GM19324 (cell line): Measurements from ENCODE around the gene C1QTNF4.
A peak's percentile ranks its signal among the peaks of the same experiment; 100 is the strongest.
"Not testable (repeated sequence)": the region's sequence is repeated elsewhere in the genome, so short reads cannot be mapped to it uniquely, and the experiment has no call there.

ENCODE experiments used
- ATAC-seq: cut with Tn5 transposase; IDR thresholded peaks from one replicate; pipeline ENCODE4 v1.9.1; 2021; ENCODE audit warnings: mild to moderate bottlenecking, moderate library complexity; ENCODE audit not compliant: unreplicated experiment, low FRiP score

Gene C1QTNF4

DNA sequence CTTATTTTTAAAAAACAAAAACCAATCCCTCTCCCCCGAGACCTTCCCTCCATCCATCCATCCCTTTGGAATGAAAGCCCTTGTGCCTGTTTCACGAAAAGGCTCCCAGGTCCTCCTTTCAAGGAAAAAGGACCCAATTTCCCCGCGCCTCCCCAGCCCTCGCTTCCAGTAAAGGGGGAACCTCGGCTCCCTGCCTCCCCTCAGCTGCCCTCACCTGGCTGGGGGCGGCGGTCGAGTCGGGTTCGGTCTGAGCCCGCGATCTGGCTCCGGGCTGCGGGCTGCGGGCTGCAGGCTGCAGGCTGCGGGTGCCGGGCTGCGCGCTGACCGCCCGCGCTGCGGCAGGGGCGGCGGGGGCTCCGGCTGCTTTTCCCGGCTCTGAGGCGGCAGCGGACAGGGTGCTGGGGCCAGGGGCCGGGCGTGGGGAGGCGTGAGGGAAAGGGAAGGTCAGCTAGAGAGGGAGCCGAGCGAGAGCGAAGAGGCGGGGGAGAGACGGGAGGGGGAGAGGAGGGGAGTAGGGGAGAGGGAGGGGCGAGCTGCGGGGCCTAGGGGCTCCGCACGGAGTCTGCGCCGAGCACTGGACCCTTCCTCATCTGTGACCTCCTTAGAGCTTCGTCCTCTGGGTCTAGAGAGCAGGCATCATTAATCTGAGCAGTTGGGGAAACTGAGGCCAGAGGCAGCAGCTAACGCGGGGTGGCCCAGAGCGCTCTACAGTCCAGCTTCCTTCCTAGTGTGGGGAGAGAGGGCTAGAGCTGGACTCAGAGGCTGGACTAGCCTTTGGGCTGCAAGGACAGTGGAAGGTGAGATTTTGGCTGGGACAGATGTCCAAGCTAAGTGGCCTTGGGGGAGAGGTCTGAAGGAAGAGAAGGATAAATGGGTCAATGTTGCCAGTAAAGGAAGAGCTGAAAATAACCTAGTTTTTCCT lies at the start of gene C1QTNF4:
Gene C1QTNF4, minus strand, starts transcription at position 478 of the 922 bp plus-strand sequence. CDS start 3,601 bp downstream, outside the sequence.
- no peak for ATAC-seq

DNA sequence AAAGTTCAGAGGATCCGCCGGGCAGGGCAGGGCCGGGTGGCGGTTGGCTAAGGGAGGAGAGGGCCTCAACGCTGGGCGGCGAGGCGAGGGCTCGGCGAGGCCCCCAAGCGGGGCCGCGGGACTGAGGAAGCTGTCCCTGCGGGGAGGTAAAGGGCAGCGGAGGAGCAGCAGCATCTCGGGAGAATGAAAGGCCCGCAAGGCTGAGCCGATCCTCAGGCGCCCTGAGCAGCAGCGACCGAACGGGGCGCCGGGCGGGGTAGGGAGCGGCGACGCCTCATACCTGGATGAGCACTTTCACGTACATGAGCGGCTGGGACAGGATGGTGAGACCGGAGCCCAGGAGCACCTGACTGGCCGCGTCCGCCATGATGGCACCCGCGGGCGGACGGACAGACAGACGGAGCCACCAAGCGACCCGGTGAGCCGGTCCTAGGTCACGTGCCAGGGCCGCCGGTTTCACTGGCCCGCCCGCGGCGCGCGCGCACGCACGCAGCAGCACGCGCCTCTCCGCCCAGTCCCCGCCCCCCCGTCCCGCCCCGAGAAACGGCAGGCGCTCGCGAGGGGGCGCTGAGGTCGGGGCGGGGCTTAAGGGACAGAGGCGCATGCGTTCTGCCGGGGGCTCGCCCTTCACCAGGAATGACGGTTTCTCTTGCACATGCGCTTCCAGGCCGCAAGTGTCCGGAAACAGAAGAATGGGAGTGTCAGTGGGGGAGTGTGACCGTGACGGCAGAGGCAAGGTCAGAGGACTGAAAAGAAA lies 48.1 kb upstream of the C1QTNF4 start, which contains the start of gene MTCH2:
Gene MTCH2, minus strand, starts transcription at position 461 of the 757 bp plus-strand sequence. Its CDS starts 94 bp downstream, at position 367.
- ATAC-seq, result peak; percentile 92

DNA sequence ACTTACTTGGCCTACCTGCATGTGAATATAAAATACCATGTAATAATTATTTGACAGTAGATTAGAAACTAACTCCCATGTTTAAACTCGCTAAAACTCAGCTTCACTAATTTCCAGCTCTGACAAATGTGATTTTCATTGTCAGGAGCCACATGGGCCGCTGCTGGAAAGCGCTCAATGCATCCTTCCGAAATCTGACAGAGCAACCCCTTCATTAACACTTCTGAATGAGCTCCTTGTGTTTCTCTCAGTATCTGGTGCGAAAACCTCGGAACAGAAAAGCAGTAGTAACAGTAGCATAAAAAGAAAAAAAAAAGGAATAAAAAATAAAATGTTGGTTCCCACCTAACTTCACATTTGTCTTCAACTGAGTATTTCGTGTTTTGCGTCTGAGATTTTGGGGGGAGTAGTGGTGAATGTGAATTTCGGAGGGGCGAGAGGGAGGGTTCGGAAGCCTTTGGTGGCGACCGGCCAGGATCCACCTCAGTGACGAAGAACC lies 47.4 kb upstream of the C1QTNF4 start:
- no peak for ATAC-seq

DNA sequence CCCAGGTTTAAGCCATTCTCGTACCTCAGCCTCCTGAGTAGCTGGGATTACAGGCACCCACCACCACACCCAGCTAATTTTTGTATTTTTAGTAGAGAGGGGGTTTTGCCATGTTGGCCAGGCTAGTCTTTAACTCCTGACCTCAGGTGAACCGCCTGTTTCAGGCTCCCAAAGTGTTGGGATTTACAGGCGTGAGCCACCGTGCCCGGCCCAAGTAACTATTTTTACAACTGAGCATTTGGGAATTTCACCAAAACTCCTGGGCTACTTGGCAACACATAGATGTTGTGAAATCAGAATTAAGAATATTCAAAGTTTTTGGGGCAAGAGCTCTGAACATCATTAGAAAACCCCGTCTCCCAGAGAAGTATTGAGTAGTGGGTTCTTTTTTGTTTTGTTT lies 46.3 kb upstream of the C1QTNF4 start:
- not testable (repeated sequence) for ATAC-seq

DNA sequence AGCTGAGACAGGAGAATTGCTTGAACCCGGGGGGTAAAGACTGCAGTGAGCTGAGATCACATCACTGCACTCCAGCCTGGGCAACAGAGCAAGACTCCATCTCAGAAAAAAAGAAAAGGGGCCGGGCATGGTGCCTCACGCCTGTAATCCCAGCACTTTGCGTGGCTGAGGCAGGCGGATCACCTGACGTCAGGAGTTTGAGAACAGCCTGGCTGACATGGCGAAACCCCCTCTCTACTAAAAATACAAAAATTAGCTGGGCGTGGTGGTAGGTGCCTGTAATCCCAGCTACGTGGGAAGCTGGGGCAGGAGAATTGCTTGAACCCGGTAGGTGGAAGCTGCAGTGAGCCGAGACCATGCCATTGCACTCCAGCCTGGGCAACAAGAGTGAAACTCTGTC lies 42.1 kb upstream of the C1QTNF4 start:
- not testable (repeated sequence) for ATAC-seq

DNA sequence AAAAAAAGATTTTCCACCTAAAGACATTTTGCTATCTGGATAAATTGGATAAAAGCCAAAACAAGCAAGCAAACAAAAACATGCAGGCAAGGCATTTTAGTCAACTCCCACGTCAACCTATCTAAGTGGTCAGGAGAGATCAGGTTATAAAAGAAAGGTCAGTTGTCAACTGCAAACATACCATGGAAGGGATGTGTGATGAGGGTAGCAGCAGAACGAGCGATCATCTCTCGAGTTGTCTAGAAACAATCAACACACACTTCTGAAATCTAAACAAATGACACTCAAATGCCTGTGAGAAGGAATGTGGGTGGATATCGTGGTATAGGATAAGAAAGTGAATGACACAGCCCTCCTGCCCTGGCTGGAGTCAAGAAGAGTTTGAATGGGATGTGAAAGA lies 37.3 kb upstream of the C1QTNF4 start:
- ATAC-seq, result no peak

DNA sequence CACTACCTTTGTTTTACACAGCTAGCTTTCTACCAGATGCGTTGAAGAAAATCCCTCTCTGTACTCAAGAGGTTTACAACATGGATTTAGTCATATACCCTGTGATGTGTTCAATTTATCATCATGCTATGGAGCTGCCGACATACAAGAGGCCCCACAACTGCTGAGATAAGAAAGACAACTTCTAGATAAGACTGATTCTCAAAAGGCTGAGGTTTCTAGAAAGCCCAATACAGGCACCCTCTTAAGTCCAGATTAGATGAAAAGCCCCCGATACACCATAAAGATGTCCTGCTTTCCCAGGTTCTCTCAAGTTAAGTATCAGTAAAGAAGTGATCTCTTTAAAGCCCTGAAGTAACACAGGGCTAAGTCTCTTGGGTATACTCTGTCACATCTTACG lies 33.8 kb upstream of the C1QTNF4 start:
- ATAC-seq, result no peak

DNA sequence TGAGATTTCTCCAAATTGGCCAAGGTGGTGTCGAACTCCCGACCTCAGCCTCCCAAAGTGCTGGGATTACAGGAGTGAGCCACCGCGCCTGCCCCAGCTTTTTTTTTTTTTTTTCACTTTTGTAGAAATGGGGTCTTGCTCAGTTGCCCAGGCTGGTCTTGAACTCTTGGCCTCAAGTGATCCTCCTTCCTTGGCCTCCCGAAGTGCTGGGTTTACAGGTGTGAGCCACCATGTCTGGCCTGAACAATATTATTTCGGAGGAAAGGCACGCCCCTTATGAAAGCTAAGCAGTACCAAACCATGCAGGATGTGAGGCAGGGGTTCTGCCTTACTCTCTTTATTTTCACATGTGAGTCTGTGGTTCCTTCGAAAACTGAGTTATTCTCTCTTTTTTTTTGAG lies 32.0 kb upstream of the C1QTNF4 start:
- no peak for ATAC-seq

DNA sequence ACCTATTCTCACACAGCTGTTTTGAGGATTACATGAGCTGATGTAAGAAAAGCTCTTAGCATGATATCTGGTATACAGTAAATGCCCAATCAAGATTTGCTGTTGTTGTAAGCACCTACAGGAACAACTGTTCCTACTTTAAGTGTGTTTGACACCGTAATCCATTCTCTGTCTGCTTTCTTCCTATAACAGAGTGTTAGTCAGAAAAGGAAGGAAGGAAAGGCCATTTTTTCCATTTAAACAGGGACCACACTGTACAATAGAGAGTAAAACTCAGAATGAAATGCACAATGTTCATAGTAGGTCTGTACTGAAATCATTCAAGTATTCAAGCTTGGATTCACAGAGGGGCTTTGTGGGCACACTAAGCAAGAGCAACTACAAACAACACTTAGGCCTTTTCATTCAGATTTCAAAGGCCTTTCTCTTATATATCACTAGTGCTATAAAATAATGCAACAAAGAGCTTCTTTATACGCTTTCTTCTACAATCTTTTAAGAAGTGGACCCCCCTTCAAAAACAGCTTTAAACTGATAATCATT lies 26.7 kb upstream of the C1QTNF4 start:
- no peak for ATAC-seq

DNA sequence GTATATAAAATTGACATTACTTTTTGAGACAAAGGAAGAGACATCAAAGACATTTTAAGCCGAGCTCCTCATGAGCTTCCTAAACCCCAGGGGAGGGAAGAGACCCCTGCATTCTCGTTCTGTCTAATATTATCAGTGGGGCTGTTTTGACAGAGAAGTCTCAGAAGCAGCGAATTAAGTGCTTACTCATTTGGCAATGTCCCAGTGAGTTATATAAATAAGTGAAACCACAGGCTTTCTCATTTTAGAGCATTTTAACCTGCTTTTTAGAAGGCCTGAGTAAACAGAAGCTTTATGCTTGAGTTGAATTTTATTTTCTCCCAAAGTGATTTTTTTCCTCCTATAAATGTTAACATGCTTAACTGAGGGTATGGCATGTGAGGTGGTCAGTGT lies 23.2 kb upstream of the C1QTNF4 start:
- ATAC-seq, result no peak

DNA sequence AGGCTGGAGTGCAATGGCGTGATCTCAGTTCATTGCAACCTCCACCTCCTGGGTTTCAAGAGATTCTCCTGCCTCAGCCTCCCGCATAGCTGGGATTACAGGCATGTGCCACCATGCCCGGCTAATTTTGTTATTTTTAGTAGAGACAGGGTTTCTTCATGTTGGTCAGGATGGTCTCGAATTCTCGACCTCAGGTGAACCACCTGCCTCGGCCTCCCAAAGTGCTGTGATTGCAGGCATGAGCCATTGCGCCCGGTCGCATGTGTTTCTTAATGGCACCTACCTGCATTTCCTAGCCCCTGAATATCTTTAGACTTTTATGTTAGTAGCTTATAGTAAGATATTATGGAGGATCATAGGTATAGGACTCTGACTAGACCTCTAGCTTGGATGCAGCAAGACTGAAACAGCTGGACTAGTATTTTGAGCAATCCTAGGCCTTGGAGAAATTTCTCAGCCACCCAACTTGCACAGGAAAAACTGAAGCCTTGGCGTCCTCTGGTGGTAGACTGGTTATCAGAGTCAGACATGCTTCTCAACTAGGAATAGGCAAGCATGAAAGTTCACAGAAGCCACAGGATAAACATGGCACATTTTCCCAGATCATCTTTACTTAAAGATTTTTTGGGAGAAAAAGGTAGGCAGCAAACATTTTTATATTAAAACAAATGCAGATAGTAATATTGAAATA lies 22.7 kb upstream of the C1QTNF4 start:
- ATAC-seq, result no peak

DNA sequence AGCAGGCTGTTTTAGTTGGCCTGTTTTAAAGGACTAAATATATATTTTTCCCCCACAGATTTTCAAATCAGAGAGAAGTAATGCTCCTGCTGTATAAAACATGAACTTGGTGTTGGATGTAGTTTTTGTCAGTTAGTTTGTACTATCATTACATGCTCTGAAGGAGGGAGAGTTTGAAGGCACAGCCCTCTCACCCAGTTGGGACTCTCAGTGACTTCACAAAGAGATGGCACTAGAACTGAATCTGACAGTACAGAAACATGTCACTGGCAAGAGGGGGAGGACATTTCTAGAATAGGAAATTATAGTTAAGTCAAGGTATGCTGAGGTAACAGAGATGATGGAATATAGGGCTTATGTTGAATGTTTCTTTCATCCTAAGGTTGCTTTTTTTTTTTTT lies 21.0 kb upstream of the C1QTNF4 start:
- ATAC-seq, result no peak

DNA sequence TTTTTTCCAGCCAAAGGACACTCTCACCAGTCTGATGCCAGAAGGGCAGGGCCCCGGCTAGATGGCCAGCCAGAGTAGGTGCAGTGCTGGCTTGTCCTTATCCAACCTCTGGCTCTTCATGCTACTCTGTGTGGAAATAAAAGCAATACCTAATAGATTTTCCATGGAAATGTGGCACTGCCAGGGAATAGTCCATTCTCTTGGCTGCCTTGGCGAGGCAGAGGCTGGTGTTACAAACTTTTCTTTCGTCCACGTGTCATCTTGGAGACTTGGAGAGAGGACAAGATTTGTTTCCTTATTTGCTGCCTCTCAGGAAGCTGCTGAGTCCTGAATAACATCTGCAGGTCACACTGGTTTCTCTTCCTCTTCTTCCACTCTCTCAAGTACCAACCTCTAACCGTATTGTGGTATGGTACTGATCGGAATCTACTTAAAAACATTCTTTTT lies 17.2 kb upstream of the C1QTNF4 start:
- peak; percentile 72 for ATAC-seq

DNA sequence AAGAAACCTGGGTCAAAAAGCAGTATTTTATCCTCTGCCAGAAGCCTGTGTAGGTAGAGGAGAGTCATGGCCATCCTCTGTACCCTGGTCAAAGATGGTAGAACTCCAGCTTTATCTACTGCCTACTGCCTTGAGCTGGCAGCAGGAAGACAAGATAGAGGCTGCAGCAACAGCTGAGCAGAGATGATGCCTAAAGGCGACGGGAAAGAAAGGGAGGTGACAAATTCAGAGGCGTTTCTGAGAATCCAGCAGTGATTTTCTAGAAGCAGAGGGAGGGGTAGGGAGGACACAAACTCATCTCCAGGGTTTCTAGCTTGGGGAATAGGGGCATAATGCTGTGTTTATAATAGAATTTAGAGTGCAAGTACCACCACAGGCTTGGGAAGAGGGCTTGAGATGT lies 15.5 kb upstream of the C1QTNF4 start:
- ATAC-seq, result no peak

DNA sequence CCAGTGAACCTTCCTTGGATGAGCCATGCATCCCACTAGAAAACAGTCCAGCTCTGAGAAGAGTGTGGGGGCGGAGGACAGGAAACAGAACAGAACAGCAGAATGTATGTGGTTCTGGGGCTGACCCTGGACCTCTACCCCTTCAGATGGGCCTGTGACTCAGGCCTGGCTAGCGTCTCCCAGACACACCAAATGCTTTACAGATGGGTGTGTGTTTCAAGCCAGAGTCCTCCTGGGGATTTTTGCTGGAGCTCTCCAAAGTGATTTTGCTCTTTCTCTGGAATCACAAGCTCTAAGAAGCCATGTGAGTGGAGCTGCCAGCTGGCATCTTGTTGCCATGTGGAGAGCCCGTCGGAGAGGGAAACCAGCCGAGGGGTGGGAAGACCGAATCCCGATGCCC lies 13.2 kb upstream of the C1QTNF4 start:
- ATAC-seq, result no peak

DNA sequence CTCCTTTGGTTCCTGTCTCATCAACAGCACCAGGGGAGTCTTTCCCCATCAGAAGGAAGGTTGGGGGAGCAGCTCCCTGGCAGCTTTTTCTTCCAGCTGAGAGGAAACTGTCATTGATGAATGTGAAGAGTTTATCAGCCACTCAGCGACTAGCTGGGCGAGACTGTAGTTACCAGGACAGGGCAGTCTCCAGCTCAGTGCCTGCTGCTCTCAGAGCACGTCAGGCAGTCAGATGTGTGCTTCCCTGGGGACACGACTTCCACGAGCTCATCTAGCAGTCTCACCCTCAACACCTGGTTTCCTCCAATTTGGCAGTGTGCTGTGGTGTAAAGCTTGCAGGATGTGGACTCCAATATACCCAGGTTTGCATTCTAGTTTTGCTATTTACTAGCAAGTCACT lies 12.5 kb upstream of the C1QTNF4 start:
- ATAC-seq, result no peak

DNA sequence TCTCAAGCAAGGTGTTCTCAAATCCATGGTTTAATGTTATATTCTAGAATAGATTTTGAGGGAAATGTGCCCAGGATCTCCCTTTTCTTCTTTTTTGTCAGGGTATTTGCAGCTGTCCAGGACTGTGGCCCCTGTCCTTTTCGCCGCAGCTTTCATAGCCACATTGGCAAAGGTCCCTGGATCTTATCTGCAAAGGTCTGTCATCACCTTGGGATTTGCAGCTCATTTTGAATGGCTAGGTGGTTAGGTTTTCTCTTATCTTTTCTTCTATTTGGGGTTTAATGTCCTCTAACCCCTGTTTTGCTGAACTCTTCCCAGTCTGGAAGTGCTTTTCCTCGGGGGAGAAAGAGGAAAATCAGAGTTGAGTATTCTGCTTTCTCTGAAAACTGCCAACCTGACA lies 11.7 kb upstream of the C1QTNF4 start:
- no peak for ATAC-seq

DNA sequence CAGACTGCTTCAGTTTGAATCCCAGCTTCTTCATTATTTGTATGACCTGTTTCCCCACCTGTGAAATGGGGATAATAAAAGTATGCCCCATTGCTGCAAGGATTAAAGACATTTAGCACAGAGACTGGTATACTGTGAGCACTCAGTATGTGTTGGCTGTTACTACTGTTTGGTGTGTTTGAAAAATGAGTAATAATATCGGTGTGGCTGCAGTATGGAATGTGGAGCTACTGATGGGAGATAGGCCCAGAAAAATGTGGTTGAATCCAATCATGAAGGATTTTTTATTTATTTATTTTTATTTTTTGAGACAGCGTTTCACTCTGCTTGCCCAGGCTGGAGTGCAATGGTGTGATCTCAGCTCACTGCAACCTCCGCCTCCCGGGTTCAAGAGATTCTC lies 9.1 kb upstream of the C1QTNF4 start:
- no peak for ATAC-seq

DNA sequence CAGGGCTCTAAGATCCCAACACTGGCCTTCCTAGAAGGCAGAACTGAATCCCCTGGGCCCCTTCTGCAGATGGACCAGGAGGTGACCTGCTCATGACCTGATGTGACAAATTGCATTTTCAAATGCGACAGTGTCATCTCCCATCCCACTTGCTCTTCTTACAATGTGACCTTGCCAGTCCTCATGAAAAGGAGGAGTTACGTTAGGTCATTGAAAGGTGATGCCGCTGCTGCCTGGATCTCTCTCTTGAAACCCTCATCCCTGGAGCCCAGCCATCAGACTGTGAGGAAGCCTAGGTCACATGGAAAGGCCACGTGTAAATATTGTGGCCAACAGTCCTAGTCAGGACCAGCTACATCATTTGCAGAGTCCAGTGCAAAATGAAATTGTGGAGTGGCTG lies 5.7 kb upstream of the C1QTNF4 start:
- ATAC-seq, result no peak

DNA sequence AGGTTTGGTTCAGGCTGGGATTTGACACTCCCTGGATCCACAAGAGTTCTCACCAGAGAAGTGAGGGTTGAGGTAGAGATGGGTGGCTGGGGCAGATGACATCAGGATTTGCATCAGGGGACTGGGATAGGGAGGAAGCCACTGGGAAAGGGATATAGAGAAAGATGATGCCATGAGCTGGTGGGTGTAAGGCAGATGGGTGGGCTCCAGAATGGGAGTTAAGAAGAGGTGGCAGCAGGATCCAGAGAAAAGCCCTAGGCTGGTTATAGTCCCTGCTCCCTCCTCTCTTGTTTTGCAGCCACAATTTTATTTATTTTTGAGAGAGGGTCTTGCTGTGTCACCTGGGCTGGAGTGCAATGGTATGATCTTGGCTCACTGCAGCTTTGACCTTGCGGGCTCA lies 1.8 kb upstream of the C1QTNF4 start:
- no peak for ATAC-seq
